GM23248 (cell line): ENCODE data around the gene SART3. TPM values are rescaled to one million over a fixed set of nuclear protein-coding genes. Genes with fewer than 3 reads are reported as not detected.
"Not testable (repeated sequence)": the region's sequence is repeated elsewhere in the genome, so short reads cannot be mapped to it uniquely, and the experiment has no call there.

Source experiments
- DNase-seq: peaks from one replicate; pipeline ENCODE4 v3.0.0-alpha.2; 2015
- H2AFZ ChIP-seq: fragments of 200-600 bp; sonication (generic); 2 replicates; pipeline ENCODE4 v1.6.1; 2016; ENCODE audit warnings: antibody characterized with exemption
- H3F3A ChIP-seq: fragments of 200-600 bp; sonication (generic); 2 replicates; pipeline ENCODE4 v1.6.1; 2016; ENCODE audit warnings: mild to moderate bottlenecking, antibody characterized with exemption, mixed run types; ENCODE audit not compliant: insufficient read depth
- H3K27ac ChIP-seq: fragments of 200-600 bp; sonication (generic); 2 replicates; pipeline ENCODE4 v1.5.1; 2016; ENCODE audit warnings: mild to moderate bottlenecking
- H3K27me3 ChIP-seq: fragments of 200-600 bp; sonication (generic); replicated peaks from 2 replicates; pipeline ENCODE4 v1.6.1; 2016; ENCODE audit warnings: mild to moderate bottlenecking; ENCODE audit not compliant: insufficient read depth
- H3K36me3 ChIP-seq: fragments of 200-600 bp; sonication (generic); 2 replicates; pipeline ENCODE4 v1.6.1; 2016; ENCODE audit warnings: low read depth, mild to moderate bottlenecking
- H3K4me1 ChIP-seq: fragments of 200-600 bp; sonication (generic); 2 replicates; pipeline ENCODE4 v1.6.1; 2016; ENCODE audit warnings: mild to moderate bottlenecking; ENCODE audit not compliant: insufficient read depth
- H3K4me2 ChIP-seq: fragments of 200-600 bp; sonication (generic); one replicate; pipeline ENCODE4 v1.6.1; 2016; ENCODE audit warnings: mild to moderate bottlenecking; ENCODE audit not compliant: unreplicated experiment
- H3K4me3 ChIP-seq: fragments of 200-600 bp; sonication (generic); 2 replicates; pipeline ENCODE4 v1.5.1; 2016; ENCODE audit warnings: mild to moderate bottlenecking
- H3K79me2 ChIP-seq: fragments of 200-600 bp; sonication (generic); 2 replicates; pipeline ENCODE4 v1.6.1; 2016; ENCODE audit warnings: mild to moderate bottlenecking; ENCODE audit not compliant: insufficient read depth
- H3K9ac ChIP-seq: fragments of 200-600 bp; sonication (generic); 2 replicates; pipeline ENCODE4 v1.6.1; 2016; ENCODE audit warnings: mild to moderate bottlenecking
- H3K9me2 ChIP-seq: fragments of 200-600 bp; sonication (generic); 2 replicates; pipeline ENCODE4 v1.6.1; 2016; ENCODE audit warnings: mixed run types, mild to moderate bottlenecking, moderate library complexity; ENCODE audit not compliant: insufficient read depth
- H3K9me3 ChIP-seq: fragments of 200-600 bp; sonication (generic); one replicate; pipeline ENCODE4 v1.6.1; 2017; ENCODE audit warnings: low read depth
- H4K20me1 ChIP-seq: fragments of 200-600 bp; sonication (generic); 2 replicates; pipeline ENCODE4 v1.6.0; 2016; ENCODE audit not compliant: insufficient read depth
- EZH2 ChIP-seq: fragments of 200-600 bp; sonication (generic); IDR thresholded peaks from 2 replicates; pipeline ENCODE4 v1.6.1; 2018; ENCODE audit warnings: antibody characterized with exemption, mild to moderate bottlenecking; ENCODE audit not compliant: insufficient read depth, poor library complexity, severe bottlenecking
- EZH2phosphoT487 ChIP-seq: fragments of 200-600 bp; sonication (generic); IDR thresholded peaks from 2 replicates; pipeline ENCODE4 v1.6.1; 2018; ENCODE audit warnings: antibody characterized with exemption, moderate library complexity, mild to moderate bottlenecking, low read depth; ENCODE audit not compliant: insufficient read depth
- WGBS, 2 experiments: methylation state at CpG; one replicate each; pipeline ENCODE4 v1.1.6; 2015 to 2017; ENCODE audit warnings: low lambda C conversion rate in 2 of 2, low coverage in 1 of 2; ENCODE audit errors: missing lambda C conversion rate in 2 of 2; 5-methylcytosine and 5-hydroxymethylcytosine counted together
- in situ Hi-C: fragments of 300-500 bp; cut with MboI; formaldehyde crosslinking; loops from 2 replicates; pipeline ENCODE4 v1.15.0; 2020
- polyA plus RNA-seq: library from polyadenylated mRNA; unstranded; fragments of >200 nt; fragmentation: Nextera tagmentation; extraction: Ambion mirVana; gene quantifications from 2 replicates; pipeline ENCODE4 v1.2.1, GENCODE V29; 2016
- total RNA-seq: library from RNA; depleted of rRNA; stranded (reverse); fragments of >200 nt; shearing (Covaris generic); gene quantifications from 2 replicates; pipeline ENCODE4 v1.2.3, GENCODE V29; 2014

The SART3 gene
- total and polyA plus RNA-seq, 2 experiments from 2014 or later: 20.5 to 29.7 TPM

DNA sequence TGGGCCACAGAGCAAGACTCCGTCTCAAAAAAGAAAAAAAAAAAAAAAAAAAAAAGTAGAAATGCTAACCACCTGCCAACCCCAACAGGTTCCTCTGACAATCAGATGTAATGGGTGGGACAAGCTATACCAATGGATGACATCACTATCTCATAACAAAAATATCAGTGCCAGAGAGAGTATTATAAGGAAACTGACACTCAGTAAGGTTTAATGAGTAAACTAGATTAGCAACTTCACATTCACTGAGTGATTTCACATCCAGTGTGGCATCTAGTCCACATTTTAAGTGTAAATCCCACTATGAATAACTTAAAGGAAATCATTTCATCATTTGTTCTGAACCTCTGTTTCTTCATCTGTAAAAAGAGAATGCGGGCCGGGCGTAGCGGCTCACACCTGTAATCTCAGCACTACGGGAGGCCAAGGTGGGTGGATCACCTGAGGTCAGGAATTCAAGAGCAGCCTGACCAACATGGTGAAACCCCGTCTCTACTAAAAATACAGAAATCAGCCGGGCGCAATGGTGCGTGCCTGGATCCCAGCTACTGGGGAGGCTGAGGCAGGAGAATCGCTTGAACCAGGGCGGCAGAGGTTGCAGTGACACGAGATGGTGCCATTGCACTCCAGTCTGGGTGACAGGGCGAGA, 1.8 kb downstream of the SART3 start:
- peaks cover 15% of the 10 kb centered on the region; the same call in 1 of the 2 replicates for H4K20me1 ChIP-seq
- no peak for DNase-seq
- TF ChIP-seq EZH2phosphoT487: no peak
- TF ChIP-seq EZH2: no peak
- peaks cover 15% of the 10 kb centered on the region for H3K4me1 ChIP-seq
- WGBS, 2 experiments: 82 to 92% methylated on average over 13 to 14 of the region's 14 CpGs
- no peaks in the 10 kb centered on the region for H3K9me3 ChIP-seq
- in situ Hi-C loops: no loop called here
- H3K79me2 ChIP-seq: peaks cover 84% of the 10 kb centered on the region
- H3F3A ChIP-seq: peaks cover 9% of the 10 kb centered on the region; the same call in 1 of the 2 replicates
- H2AFZ ChIP-seq: no peak overlapping the region
- peak overlapping the region; percentile 98 for H3K9ac ChIP-seq
- H3K4me3 ChIP-seq: peak overlapping the region; percentile 98; the same call in 1 of the 2 replicates
- H3K9me2 ChIP-seq: no peaks in the 10 kb centered on the region
- no peak overlapping the region for H3K27ac ChIP-seq
- H3K36me3 ChIP-seq: peaks cover under 1% of the 10 kb centered on the region
- H3K27me3 ChIP-seq: no peaks in the 10 kb centered on the region
- H3K4me2 ChIP-seq: peak overlapping the region; percentile 91

DNA sequence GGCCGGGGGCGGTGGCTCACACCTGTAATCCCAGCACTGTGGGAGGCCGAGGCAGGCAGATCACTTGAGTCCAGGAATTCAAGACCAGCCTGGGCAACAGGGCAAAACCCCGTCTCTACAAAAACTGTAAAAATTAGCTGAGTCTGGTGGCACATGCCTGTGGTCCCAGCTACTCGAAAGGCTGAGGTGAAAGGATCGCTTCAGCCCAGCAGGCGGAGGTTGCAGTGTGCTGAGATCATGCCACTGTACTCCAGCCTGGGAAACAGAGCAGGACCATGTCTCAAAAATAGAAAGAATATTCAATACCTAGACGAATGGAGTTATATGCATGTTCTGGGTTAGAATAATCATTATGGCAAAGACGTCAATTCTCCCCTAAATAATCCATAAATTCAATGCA, 5.6 kb downstream of the SART3 start:
- H2AFZ ChIP-seq, H3K9me3 ChIP-seq, H3K27me3 ChIP-seq, H3K9ac ChIP-seq, DNase-seq, H3K4me3 ChIP-seq, H3K9me2 ChIP-seq, in situ Hi-C loops, H3K36me3 ChIP-seq, H3K4me2 ChIP-seq, H3K27ac ChIP-seq: not testable (repeated sequence)
- Histone ChIP-seq H4K20me1 (peaks cover 29% of the 10 kb centered on the region), H3K79me2 (peaks cover 100% of the 10 kb centered on the region), H3F3A (peaks cover 26% of the 10 kb centered on the region; the same call in 1 of the 2 replicates), H3K4me1 (peaks cover 22% of the 10 kb centered on the region)
- WGBS, 2 experiments: 77 to 79% methylated on average over 9 of the region's 9 CpGs

DNA sequence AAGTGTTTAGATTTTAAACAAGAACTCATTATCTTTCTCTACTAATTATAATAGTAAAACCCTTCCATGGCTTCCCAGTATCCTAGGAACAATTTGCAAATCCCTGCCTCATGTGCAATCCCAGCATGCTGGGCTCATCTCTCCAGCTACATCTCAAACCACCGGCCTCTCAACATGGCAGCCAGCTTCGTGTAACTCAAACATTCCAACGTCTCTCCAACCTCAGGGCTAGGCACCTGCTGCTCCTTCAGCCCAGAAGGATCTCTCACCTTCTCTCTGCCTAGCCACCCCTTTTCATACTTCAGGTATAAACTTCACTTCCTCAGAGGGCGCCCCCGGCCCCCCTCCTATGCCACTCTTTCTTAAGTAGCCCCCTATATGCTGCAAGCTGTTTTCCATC, 7.2 kb downstream of the SART3 start:
- H3K9me2 ChIP-seq: no peaks in the 10 kb centered on the region
- H3K9me3 ChIP-seq: no peaks in the 10 kb centered on the region
- TF ChIP-seq EZH2 (no peak), EZH2phosphoT487 (no peak)
- peaks cover 100% of the 10 kb centered on the region for H3K79me2 ChIP-seq
- no peak overlapping the region for H3K9ac ChIP-seq
- 99 to 100% methylated on average over 5 of the region's 5 CpGs for WGBS, 2 experiments
- H3K4me3 ChIP-seq: no peak overlapping the region
- no peak overlapping the region for H3K4me2 ChIP-seq
- no peak overlapping the region for H2AFZ ChIP-seq
- H3K27me3 ChIP-seq: no peaks in the 10 kb centered on the region
- no peak for DNase-seq
- H3K4me1 ChIP-seq: peaks cover 16% of the 10 kb centered on the region
- no peak overlapping the region for H3K27ac ChIP-seq
- H3K36me3 ChIP-seq: peaks cover 4% of the 10 kb centered on the region; the same call in 1 of the 2 replicates
- in situ Hi-C loops: no loop called here
- H4K20me1 ChIP-seq: peaks cover 29% of the 10 kb centered on the region
- H3F3A ChIP-seq: peaks cover 20% of the 10 kb centered on the region; the same call in 1 of the 2 replicates

DNA sequence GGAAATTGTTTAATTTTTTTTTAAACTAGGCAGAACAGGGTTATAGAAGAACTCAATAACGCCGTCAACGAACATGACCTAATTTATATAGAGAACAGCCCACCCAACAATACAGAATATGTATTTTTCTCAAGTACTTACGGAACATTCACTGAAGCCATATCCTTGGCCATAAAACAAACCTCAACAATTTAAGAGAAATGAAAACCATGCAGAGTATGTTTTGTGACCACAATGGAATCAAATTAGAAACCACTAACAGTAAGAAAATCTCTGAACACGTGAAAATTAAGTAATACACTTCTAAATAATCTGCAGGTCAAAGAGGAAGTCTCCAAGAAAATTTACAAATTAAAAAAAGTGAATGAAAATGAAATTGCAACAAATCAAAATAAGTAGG, 9.4 kb downstream of the SART3 start:
- DNase-seq: peak; percentile 67
- no peaks in the 10 kb centered on the region for H3K27me3 ChIP-seq
- WGBS, 2 experiments: 62 to 63% methylated on average over 5 of the region's 5 CpGs
- H3F3A ChIP-seq: peaks cover 20% of the 10 kb centered on the region; the same call in 1 of the 2 replicates
- in situ Hi-C loops: no loop called here
- peak overlapping the region; percentile 27 for H3K4me2 ChIP-seq
- H3K9ac ChIP-seq: no peak overlapping the region
- H3K4me3 ChIP-seq: 0 out of 2 replicates have a peak overlapping the region, but pooled peaks have one; percentile 3
- peak overlapping the region; percentile 22 for H3K27ac ChIP-seq
- TF ChIP-seq EZH2phosphoT487: no peak
- peaks cover 29% of the 10 kb centered on the region for H4K20me1 ChIP-seq
- H3K4me1 ChIP-seq: peaks cover 16% of the 10 kb centered on the region
- no peaks in the 10 kb centered on the region for H3K9me2 ChIP-seq
- peaks cover 100% of the 10 kb centered on the region for H3K79me2 ChIP-seq
- H3K9me3 ChIP-seq: no peaks in the 10 kb centered on the region
- peaks cover 25% of the 10 kb centered on the region; the same call in 1 of the 2 replicates for H3K36me3 ChIP-seq
- no peak overlapping the region for H2AFZ ChIP-seq
